CD4-positive, alpha-beta T cell treated with Interleukin-4 for 4 hours (primary cell): ENCODE data around the gene PIGT.

Experiments used
- DNase-seq: peaks from one replicate; pipeline ENCODE4 v3.0.0-alpha.2; 2020

The PIGT gene

DNA sequence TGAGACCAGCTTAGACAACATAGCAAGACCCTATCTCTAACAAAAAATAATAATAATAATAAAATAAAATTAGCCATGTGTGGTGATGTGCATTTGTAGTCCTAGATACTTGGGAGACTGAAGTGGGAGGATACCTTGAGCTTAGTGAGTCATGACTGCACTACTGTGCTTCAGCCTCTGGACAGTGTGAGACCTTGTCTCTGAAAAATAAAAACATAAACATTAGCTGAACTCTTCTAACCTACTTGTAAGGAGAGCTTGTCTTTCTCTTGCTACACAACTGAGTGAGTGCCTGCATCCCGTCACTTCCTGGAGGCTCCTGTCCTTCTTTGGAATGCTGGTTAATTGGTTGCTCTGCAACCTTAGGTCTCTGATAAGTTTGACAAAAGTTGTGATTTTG lies 13.0 kb upstream of the PIGT start:
- no peak for DNase-seq

GRCh38 chr20:45404438-45404837 lies 11.5 kb upstream of the PIGT start:
- no peak for DNase-seq

GRCh38 chr20:45405571-45406259 lies 10.2 kb upstream of the PIGT start:
- DNase-seq = no peak

DNA sequence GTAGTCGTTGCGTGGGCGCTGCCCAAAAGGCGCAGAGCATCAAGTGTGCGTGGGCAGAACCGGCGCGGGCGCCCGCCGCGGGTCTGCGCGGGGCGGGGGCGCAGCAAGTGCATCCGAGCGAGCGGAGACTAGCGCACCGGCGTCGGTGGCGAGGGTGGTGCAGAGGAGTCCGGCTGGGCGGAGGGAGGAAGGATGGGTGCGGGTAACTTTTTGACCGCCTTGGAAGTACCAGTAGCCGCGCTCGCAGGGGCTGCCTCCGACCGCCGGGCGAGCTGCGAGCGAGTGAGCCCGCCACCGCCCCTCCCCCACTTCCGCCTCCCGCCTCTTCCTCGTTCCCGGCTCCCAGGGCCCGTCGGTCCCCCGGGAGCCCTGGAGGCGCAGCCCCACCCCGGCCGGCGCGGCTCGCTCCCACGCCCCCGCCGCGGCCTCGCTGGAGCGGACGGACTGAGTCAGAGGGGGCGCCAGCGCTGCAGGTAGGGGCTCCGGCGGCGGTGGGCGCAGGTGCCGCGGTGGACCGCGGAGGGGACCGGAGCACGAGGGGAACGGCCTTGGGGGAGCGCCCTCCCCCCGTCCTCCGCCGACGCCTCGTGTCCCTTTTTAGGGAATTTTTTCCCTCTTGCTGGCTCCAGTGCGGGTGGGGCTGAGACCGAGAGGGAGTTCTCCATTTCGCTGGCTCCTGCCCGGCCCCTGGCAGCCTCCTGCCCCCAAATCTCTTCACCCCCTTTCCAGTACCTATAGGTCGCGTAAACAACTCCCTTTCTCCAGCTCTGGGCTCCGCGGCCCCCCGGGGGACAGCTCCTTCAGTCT lies 9.5 kb upstream of the PIGT start:
- DNase-seq = no peak

DNA sequence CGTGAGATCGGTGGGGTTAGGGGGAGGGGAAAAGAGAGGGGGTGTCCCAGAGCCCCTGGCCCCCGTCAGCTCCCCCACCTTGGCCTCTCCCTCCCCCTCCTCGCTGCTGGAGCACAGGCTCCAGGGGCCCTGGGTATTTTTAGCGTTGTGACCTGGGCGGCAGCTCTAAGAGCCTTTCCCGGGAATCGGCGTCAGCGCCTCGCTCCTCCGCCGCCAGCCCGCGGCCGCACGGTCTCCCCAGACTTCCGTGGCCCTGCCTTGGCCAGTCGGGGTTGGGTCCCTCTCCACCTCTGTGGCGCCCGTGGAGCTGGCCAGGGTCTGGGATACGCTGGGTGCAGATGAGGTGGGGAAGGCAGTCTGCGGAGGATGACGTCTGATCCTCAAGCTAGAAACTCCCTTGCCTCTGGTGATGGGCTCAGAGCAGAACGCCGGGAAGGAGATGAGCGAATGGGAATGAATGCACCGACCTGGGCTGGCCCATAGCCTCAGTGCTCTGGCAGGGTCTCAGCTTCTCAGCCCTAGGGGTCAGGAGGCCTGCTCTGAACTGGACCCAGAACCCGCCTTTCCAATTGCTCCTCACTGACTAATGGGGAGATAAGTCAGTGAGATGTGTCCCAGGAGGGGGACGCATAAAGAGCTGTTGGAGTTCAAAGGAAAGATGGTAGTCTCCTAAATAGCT lies 8.7 kb upstream of the PIGT start:
- no peak for DNase-seq

DNA sequence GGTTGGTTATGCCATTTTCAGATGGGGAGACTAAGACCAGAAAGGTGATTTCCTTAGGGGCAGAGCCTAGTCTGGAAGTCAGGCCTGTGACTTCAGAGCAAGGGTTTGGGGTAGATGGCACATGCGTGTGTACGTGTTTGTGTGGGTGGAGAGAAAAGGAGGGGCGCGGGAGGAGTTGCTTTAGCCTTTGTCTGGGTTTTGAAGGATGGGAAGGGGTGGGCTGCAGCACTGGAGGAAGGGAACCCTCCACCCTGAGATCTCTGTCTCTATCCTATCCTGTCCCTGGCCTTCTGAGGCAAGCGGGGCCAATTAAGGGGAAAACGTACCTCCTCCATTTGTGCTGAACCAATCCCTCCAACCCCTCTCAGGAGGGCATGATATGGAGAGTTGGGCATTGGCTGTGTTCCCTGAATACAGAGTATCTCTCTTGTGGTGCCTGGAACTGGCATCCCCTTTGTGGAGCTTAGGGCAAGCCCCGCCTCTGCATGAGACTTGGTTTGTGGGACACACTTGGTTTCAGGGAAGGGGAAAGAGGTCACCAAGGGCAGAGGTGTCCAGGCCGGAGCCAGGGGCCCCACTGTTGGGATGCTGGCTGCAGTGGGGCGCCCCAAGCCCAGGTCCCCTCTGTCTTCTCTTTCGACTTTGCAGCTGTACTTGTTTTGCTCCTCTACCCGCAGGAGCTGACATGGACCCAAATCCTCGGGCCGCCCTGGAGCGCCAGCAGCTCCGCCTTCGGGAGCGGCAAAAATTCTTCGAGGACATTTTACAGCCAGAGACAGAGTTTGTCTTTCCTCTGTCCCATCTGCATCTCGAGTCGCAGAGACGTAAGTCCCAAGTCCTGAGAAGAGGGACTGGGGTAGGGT lies 7.9 kb upstream of the PIGT start, which contains the start of gene DBNDD2:
Gene DBNDD2, plus strand, starts transcription at position 507 of the 863 bp plus-strand sequence. Its CDS starts 179 bp downstream, at position 686.
- DNase-seq = no peak

DNA sequence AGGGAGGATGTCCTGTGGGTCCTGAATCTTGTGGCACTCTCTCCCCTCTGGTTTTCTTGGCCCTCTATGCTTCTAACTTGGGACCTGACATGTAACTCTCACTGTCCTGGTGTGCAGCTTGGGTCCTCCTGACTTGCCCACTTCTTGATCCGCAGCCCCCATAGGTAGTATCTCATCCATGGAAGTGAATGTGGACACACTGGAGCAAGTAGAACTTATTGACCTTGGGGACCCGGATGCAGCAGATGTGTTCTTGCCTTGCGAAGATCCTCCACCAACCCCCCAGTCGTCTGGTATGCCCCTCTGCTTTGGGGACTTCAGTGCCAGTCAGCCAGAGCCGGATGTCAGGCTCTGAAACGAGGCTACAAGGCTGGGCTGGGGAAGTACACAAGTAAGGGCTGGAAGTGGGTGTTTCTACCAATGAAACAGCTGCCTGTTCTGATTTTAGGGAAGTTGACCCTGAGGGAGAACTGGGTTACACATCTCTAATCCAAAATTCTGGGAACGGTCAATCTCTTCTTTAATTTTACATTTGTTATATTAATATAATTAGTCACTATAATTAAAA lies 7.2 kb upstream of the PIGT start:
- DNase-seq = no peak

GRCh38 chr20:45409521-45410272 lies 6.2 kb upstream of the PIGT start:
- no peak for DNase-seq

DNA sequence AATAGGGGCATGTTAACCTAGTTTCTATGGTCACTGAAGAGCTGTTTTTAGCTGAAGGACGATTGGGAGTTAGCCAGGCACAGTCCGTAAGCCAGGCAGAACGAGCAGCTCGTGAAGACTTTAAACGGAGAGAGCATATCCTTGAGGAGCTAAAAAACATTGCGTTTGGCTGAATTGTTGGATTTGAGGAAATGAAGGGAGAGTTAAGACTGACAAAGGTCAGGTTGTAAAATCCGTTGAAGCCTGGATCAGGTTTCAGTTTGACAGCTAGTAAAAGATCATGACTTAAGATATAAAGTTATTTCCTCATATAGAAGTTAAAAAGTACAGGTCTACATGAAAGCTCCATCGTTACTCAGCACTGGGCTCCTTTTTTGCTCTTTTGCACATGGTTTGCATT lies 5.1 kb upstream of the PIGT start:
- DNase-seq = no peak

DNA sequence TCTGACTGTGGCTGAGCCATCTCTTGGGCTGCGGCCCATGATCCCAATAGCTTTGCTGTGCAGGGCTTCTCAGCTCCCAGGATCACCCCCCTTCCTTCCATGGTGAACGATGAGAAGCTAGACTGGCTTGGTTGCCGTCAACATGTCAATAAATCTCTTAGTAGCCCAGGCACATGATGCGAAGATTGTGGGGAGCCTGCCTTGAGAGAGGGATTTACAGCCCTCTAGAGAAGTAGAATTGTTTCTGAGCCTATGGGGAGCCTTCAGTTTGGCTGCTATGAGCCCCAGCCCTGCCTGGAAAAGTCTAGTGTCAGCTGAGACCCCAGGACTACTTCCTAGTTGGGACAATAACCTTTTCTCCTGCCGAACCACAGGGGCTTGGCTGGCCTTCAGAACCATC lies 3.3 kb upstream of the PIGT start:
- DNase-seq = no peak

- DNase-seq = no peak
Observed at GRCh38 chr20:45413479-45413878, 2.5 kb upstream of the PIGT start.

GRCh38 chr20:45416917-45417316 lies 976 bp downstream of the PIGT start:
- DNase-seq = no peak

GRCh38 chr20:45419188-45420091 lies 3.5 kb downstream of the PIGT start:
- no peak for DNase-seq

- DNase-seq = no peak
Observed at GRCh38 chr20:45420125-45420524, 4.2 kb downstream of the PIGT start.

GRCh38 chr20:45423700-45424099 lies 7.8 kb downstream of the PIGT start:
- DNase-seq = no peak

GRCh38 chr20:45425561-45425960 lies 9.6 kb downstream of the PIGT start:
- no peak for DNase-seq

DNA sequence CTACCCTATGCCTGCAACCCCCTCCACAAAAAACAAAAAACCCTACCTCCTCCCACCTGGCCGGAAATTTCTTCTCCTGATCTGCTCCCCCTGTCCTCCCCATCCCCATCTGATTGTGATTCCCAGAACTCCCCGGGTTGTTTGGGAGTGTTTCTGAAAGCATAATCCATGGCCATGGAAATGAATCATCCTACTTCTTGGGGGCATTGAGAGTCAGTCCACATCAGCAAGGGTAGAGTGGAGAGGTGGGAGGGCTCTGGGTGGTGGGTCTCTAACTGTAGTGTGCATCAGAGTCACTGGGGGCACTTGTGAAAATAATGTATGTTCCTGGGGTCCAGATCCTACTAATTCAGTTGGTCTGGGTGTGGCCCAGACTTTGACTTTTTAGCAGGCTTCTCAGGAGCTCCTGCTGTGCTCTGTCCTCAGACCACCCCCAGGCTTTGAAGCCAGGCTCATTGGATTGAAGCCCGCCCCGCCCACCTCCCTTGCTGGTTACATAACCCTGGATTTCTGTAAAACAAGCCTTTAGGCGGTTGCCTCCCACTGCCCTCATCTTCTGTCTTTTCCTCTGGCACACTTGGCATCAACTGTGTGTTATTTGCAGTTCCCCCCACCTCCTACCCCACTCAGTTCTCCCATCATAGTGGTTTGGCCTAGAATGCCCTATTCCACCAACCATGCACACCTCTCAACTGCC lies 10.5 kb downstream of the PIGT start:
- DNase-seq = no peak

DNA sequence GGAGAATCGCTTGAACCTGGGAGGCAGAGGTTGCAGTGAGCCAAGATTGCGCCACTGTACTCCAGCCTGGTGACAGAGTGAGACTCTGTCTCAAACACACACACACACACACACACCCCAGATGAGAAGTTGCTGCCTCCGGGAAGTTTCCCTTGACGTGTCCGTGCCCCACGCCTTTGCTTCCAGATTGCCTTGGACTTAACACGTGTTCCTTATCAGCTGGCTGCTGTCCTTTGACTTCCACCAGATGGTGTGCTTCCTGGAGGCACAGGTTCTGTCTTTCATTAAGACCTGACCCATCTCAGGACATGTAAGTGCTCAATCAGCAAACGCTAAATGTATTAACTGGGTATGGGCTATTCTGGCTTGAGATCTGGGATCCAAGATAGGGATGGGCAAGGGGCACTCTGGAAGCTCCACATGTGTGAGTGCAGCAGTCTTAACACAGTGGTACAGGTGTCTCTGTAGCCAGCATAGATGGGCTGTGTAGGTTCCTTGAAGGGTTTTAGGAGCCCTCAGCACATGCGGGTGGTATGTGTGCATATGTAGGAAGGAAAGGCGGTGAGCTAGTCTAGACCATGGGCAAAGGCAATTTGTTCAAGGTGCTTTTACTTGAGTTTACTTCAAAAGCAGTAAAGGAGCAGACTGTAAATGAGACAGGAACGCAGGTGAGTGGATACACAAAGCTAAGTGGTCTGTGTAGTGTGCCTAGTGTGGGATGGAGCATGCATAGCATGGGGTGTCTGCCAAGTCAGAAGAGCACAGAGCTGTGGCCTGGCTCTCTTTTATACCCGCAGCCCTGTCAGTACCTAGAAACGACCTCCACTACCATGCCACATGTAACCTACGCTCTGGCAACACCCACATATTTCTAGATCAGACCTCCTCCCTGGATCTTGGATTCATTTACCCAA lies 11.6 kb downstream of the PIGT start:
- DNase-seq = no peak

DNA sequence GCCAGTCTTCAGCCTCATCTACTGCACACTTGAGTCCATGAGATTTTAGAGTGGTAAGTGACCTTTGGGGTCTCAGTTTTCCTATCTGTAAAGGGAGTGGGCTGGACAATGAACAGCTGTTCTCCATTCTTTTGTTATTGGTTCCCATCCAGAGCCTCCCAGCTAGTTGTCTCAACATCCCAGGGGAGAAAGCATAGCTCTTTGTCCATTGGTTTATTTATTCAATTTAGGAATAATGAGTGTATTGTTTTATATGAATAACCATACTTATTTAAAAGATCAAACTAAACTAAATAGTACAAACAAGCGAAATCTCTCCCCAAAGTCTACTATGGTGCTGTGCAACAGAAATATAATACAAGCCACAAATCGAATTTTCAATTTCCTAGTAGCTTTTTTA lies 13.7 kb downstream of the PIGT start:
- DNase-seq = no peak
